Effector memory CD4-positive, alpha-beta T cell (primary cell): ENCODE results near the gene CWF19L2.
"Not testable (repeated sequence)": the region's sequence is repeated elsewhere in the genome, so short reads cannot be mapped to it uniquely, and the experiment has no call there.

Experiments used
- DNase-seq, 3 donors: peaks; one replicate each; pipeline ENCODE4 v3.0.0-alpha.2; 2020
- H3K27ac ChIP-seq: 2 replicates; pipeline ENCODE4 v1.7.0; 2013; ENCODE audit warnings: mild to moderate bottlenecking, low read length, moderate library complexity; ENCODE audit not compliant: insufficient read depth, poor library complexity, severe bottlenecking
- H3K27me3 ChIP-seq: replicated peaks from 2 replicates; pipeline ENCODE4 v1.7.0; 2013; ENCODE audit warnings: mild to moderate bottlenecking, low read length; ENCODE audit not compliant: insufficient read depth, control insufficient read depth, poor library complexity, severe bottlenecking
- H3K36me3 ChIP-seq: 2 replicates; pipeline ENCODE4 v1.7.0; 2013; ENCODE audit warnings: mild to moderate bottlenecking, low read length, moderate library complexity; ENCODE audit not compliant: control insufficient read depth, insufficient read depth
- H3K4me1 ChIP-seq: 2 replicates; pipeline ENCODE4 v1.7.0; 2013; ENCODE audit warnings: low read length, mild to moderate bottlenecking; ENCODE audit not compliant: control insufficient read depth, insufficient read depth, poor library complexity, severe bottlenecking
- H3K4me3 ChIP-seq: 2 replicates; pipeline ENCODE4 v1.7.0; 2013; ENCODE audit warnings: low read length, low read depth, mild to moderate bottlenecking; ENCODE audit not compliant: insufficient read depth, poor library complexity, severe bottlenecking
- H3K9me3 ChIP-seq: 2 replicates; pipeline ENCODE4 v1.7.0; 2013; ENCODE audit warnings: mild to moderate bottlenecking, low read length, moderate library complexity; ENCODE audit not compliant: control insufficient read depth

The CWF19L2 gene

DNA sequence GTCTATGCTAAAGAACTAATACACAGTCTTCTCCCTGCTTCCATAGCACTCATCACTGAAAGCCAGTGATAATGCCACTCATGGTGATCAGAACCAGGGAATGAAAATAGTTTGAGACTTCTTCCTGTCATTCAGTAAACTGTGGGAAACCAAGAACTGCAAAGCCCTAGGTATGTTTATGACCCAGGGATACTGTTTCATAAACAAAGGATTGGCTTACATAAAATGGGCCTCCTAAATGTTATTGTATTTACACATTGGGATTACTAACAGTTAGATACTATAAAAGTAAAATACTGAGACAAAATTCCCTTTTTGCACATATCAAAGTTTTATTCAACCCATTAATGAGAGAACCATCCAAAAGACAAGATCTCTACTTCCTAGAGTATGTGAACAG lies 21.3 kb upstream of the CWF19L2 start:
- no peak for DNase-seq
- no peak overlapping the region for H3K4me3 ChIP-seq
- H3K36me3 ChIP-seq: no peaks in the 10 kb centered on the region
- no peak overlapping the region for H3K27ac ChIP-seq
- H3K9me3 ChIP-seq: no peaks in the 10 kb centered on the region
- H3K27me3 ChIP-seq: peaks cover 4% of the 10 kb centered on the region
- H3K4me1 ChIP-seq: no peaks in the 10 kb centered on the region

DNA sequence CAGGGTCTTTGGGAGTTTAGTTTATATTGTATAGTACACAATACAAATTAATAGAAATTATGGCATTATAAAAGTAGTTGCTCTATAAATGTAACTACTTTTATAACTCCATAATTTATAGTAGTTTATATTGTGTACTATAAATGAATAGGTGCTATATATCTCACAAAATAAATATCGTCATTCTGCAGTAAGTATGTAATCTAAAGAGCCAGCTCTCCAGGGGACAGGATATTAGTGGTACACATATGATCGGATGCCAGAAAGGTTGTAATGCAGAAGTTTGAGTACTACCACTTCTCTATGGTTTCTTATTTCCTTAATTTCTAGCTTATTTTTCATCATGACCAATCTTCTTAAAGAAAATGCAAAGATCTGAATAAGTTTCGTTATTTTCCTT lies 20.2 kb upstream of the CWF19L2 start:
- Histone ChIP-seq H3K9me3 (no peaks in the 10 kb centered on the region), H3K27me3 (peaks cover 4% of the 10 kb centered on the region), H3K27ac (no peak overlapping the region), H3K36me3 (no peaks in the 10 kb centered on the region), H3K4me1 (no peaks in the 10 kb centered on the region), H3K4me3 (no peak overlapping the region)
- no peak for DNase-seq

DNA sequence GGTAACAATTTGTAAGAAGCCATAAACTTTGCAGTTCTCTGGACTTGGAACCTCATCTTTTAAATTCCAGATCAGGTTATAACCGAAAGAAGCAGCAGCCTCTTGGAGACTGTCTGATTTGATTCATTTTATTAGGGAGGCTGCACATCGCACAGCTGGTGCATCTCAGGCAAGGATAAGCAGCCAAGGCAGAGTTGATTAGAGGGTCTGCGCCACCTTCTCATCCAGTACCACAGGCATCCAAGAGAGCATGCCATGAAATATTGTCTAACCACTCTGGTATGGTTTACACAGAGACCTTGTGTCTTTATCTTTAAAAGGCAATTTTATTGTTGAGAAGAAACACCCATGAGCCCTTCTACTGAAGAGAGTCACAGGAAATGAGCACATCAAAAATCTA lies 16.2 kb upstream of the CWF19L2 start:
- Histone ChIP-seq H3K27me3 (no peaks in the 10 kb centered on the region), H3K4me1 (no peaks in the 10 kb centered on the region), H3K9me3 (no peaks in the 10 kb centered on the region), H3K27ac (no peak overlapping the region), H3K36me3 (no peaks in the 10 kb centered on the region), H3K4me3 (no peak overlapping the region)
- no peak for DNase-seq

DNA sequence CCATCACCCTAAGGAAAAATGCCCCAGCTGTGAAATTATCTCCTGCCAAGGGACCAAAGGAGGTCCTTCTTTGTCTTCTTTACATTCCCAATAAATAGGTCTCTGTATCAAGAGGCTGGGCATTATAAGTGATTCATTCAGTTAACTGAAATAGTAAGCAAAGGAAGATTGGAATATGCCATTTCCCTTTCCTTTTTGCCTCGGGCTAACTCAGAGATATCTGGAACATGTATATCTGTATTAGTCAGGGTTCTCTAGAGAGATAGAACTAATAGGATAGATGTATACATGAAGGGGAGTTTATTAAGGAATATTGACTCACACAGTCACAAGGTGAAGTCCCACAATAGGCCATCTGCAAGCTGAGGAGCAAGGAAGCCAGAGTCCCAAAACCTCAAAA lies 15.3 kb upstream of the CWF19L2 start:
- no peak for DNase-seq
- Histone ChIP-seq H3K4me1 (no peaks in the 10 kb centered on the region), H3K36me3 (no peaks in the 10 kb centered on the region)

DNA sequence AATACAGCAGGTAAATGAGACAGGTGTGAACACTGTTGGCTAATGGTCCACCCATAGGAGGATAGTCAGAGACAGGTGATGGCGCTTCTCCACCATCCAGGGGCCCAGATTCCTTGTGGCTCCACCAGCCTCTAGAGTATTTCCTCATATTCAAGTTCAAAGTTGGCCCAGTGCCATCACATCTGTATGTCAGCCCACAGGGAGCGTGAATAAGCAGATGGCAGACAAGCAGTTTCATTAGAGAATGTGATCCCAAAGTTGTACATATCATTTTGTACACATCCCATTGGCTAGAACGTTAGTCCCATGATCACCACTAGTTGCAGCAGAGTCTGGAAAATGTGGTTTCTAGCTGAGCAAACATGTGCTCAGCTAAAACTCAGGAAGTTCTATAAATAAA lies 11.0 kb upstream of the CWF19L2 start:
- no peaks in the 10 kb centered on the region for H3K9me3 ChIP-seq
- no peak overlapping the region for H3K4me3 ChIP-seq
- DNase-seq: no peak
- no peaks in the 10 kb centered on the region for H3K4me1 ChIP-seq
- H3K27me3 ChIP-seq: no peaks in the 10 kb centered on the region
- H3K36me3 ChIP-seq: no peaks in the 10 kb centered on the region
- H3K27ac ChIP-seq: no peak overlapping the region

More for the DNA sequence above, 15.3 kb upstream of the CWF19L2 start:
- H3K27me3 ChIP-seq: no peaks in the 10 kb centered on the region
- no peak overlapping the region for H3K4me3 ChIP-seq
- H3K27ac ChIP-seq: no peak overlapping the region
- H3K9me3 ChIP-seq: no peaks in the 10 kb centered on the region

DNA sequence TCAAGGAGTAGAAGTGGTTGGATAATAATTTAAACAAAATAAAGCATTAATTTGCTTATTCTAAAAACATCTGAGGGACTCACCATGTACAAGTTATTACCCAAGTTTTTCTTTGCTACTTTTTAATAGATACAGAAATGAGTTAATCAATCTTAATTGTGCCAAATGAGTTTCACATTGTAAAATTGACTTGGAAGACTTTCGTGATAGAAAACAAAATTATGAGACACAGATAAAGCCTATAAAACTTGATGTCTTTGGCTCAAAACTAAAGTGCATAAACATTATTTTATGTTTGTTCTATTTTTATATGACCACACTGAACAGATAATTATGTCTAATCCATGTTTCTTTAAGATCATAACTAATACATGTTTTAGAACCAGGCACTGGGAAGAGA lies 10.1 kb upstream of the CWF19L2 start:
- Histone ChIP-seq H3K4me3 (no peak overlapping the region), H3K27me3 (no peaks in the 10 kb centered on the region), H3K27ac (no peak overlapping the region), H3K4me1 (no peaks in the 10 kb centered on the region), H3K9me3 (no peaks in the 10 kb centered on the region), H3K36me3 (no peaks in the 10 kb centered on the region)
- DNase-seq: no peak

DNA sequence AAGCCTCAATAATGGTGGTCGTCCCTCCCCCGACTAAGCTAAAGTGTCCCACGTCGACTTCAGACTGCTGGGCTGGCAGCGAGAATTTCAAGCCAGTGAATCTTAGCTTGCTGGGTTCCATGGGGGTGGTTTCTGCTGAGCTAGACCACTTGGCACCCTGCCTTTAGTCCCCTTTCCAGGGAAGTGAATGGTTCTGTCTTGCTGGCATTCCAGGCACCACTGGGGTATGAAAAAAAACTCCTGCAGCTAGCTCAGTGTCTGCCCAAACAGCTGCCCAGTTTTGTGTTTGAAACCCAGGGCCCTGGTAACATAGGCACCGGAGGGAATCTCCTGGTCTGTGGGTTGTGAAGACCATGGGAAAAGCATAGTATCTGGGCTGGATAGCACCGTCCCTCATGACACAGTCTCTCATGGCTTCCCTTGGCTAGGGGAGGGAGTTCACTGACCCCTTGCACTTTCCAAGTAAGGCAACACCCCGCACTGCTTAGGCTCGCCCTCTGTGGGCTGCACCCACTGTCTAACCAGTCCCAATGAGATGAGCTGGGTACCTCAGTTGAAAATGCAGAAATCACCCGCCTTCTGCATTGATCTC lies 8.7 kb upstream of the CWF19L2 start:
- not testable (repeated sequence) for H3K27me3 ChIP-seq, H3K4me3 ChIP-seq, H3K4me1 ChIP-seq, DNase-seq, H3K9me3 ChIP-seq, H3K36me3 ChIP-seq, H3K27ac ChIP-seq

DNA sequence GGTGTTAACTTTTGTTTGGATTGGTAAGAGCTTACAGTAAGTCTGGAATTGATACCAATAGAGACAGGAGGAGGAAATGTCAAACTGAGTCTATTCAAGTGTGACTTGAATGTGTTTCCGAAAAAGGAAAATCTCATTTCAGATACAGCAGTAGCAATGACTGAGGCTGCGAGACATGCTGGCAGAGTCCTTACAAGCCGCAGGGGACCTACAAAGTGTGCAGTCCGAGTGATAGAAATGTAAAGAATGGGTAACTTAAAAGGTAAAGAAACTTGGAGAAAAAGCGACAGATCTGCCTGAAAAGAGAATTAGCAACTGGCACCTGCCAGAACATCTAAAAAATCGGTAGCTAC lies 444 bp downstream of the CWF19L2 start:
- Histone ChIP-seq H3K27me3 (no peaks in the 10 kb centered on the region), H3K36me3 (peaks cover 20% of the 10 kb centered on the region), H3K27ac (peak overlapping the region; percentile 82), H3K4me1 (no peaks in the 10 kb centered on the region), H3K9me3 (no peaks in the 10 kb centered on the region), H3K4me3 (peak overlapping the region; percentile 91)
- DNase-seq: no peak

DNA sequence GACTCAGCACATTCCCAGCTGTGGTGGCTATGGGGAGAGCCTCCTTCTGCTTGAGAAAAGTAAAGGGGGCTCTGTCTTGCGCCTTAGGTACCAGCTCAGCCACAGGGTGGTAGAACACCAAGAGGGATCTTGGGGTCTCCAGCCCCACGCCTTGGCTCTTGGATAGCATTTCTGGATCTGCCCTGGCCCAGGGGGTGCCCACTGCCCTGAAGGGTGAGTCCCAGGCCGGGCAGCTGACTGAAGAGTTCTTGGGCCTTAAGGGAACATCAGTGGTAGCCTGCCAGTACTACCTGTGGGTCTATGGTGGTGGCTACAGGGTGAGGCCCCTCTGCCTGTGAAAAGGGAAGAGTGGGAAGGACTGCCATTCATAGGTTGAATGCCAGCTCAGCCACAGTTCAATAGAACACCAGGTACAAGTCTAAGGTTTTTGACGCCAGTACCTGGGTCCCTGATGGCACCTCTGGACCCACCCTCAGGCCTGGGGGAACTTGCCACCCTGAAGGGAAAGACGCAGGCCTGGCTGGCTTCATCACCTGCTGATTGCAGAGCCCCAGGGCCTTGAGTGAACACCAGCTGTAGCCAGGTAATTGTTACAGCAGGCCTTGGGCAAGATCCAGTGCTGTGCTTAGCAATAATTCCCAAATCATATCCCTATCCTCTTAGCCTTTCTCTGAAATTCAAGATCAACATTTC lies 3.9 kb downstream of the CWF19L2 start:
- H3K27ac ChIP-seq: no peak overlapping the region
- H3K4me1 ChIP-seq: no peaks in the 10 kb centered on the region
- H3K9me3 ChIP-seq: no peaks in the 10 kb centered on the region
- peaks cover 30% of the 10 kb centered on the region for H3K36me3 ChIP-seq
- H3K27me3 ChIP-seq: no peaks in the 10 kb centered on the region
- DNase-seq: no peak
- no peak overlapping the region for H3K4me3 ChIP-seq

DNA sequence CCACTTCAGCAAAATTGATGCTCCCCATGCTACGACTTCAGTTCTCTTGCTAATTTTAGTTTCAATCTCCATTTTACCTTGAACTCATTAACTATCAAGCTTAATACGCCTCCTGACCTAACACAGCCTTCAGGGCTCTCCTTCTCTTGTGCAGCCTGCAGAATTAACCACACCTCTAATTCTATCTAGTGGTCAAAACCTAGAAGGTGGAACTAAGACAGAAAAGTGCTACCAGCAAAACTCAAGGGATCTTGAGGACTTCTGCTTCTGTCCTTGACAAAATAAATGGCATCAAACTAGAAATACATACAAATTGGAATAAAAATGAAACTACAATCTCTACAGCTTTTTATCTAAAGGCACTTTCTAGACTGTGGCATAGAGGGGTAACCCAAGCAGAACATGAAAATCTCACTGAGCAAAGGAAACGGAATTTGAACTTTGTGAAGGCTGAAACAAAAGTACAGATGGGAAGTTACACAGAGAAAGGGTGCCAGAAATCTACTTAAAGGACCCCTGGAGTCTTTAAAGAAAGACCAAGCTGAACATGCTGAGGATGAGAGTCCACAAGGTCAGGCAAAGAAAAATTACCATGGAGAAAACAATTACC lies 10.7 kb downstream of the CWF19L2 start:
- no peaks in the 10 kb centered on the region for H3K27me3 ChIP-seq
- no peaks in the 10 kb centered on the region for H3K9me3 ChIP-seq
- no peaks in the 10 kb centered on the region for H3K4me1 ChIP-seq
- no peak for DNase-seq
- H3K4me3 ChIP-seq: no peak overlapping the region
- no peak overlapping the region for H3K27ac ChIP-seq
- H3K36me3 ChIP-seq: peaks cover 36% of the 10 kb centered on the region
